HepG2 (cell line): ENCODE measurements around the gene SMARCA2. TPM values are rescaled to one million over a fixed set of nuclear protein-coding genes. Genes with fewer than 3 reads are reported as not detected.

Experiments used
- ATAC-seq: fragments of 200-7000 bp; cut with Tn5 transposase; 3 replicates; pipeline ENCODE4 v1.9.1; 2020; ENCODE audit warnings: mild to moderate bottlenecking, moderate library complexity
- BruUV-seq: library from RNA; stranded (reverse); fragments of 400-500 nt; replicated peaks from 2 replicates; lab custom pipeline; 2021; lab: Mats Ljungman, UMichigan
- CTCF ChIA-PET: fragments of 300-600 bp; formaldehyde crosslinking; extraction: SDS; loops from one replicate; lab custom pipeline; 2021; ENCODE audit warnings: low total read pairs, inconsistent platforms, low intra/inter-chr PET ratio; lab: Yijun Ruan, JAX
- POLR2A ChIA-PET: fragments of 350-600 bp; sonication (Branson Sonifier 250); formaldehyde crosslinking; loops from one replicate; lab custom pipeline; 2020; ENCODE audit warnings: antibody characterized with exemption, inconsistent platforms; lab: Yijun Ruan, JAX
- DNase-seq: peaks from one replicate; pipeline ENCODE4 v3.0.0-alpha.2; 2015; ENCODE audit warnings: low spot score
- FAIRE-seq: peaks from 3 replicates; lab custom pipeline; 2011; peaks lifted over from hg19 to GRCh38; lab: Jason Lieb, UNC
- H2AFZ ChIP-seq: one replicate; pipeline ENCODE4 v1.6.1; 2011; ENCODE audit warnings: low read length, inconsistent platforms
- H3K27ac ChIP-seq: fragments of 300-600 bp; 3 replicates; pipeline ENCODE4 v1.8.0; 2011; ENCODE audit warnings: mixed run types, mild to moderate bottlenecking, mixed read lengths, low read length, inconsistent platforms; ENCODE audit not compliant: insufficient read depth; ENCODE audit errors: extremely low read length
- H3K27me3 ChIP-seq, 2 experiments: fragments of 200-600 bp in 1 of 2; 2 replicates in 1 of 2; 3 replicates in 1 of 2; pipeline versions ENCODE4 v1.6.0 to v1.8.0; 2011; ENCODE audit warnings: low read length in 2 of 2, mild to moderate bottlenecking in 2 of 2, moderate library complexity in 2 of 2, inconsistent platforms in 1 of 2; ENCODE audit not compliant: insufficient read depth in 2 of 2, control insufficient read depth in 1 of 2
- H3K36me3 ChIP-seq, 2 experiments: fragments of 200-600 bp in 1 of 2; replicated peaks in 1 of 2; 2 replicates in 1 of 2; 3 replicates in 1 of 2; pipeline versions ENCODE4 v1.5.1 to v1.8.0; 2011; ENCODE audit warnings: low read length in 2 of 2, inconsistent platforms in 1 of 2; ENCODE audit not compliant: insufficient read depth in 2 of 2, control insufficient read depth in 1 of 2
- H3K4me1 ChIP-seq: 2 replicates; pipeline ENCODE4 v1.5.1; 2012; ENCODE audit warnings: low read length, inconsistent platforms; ENCODE audit not compliant: insufficient read depth
- H3K4me2 ChIP-seq: 2 replicates; pipeline ENCODE4 v1.6.0; 2011; ENCODE audit warnings: low read depth, low read length, inconsistent platforms
- H3K4me3 ChIP-seq, 3 experiments: fragments of 200-600 bp in 1 of 3; sonication (generic), shearing (Covaris generic) in 1 of 3; replicated peaks in 1 of 3; 2 replicates each; pipeline ENCODE4 v1.5.1; 2011 to 2016; ENCODE audit warnings: low read length in 3 of 3, inconsistent platforms in 2 of 3, low read depth in 2 of 3, mild to moderate bottlenecking in 2 of 3, control low read depth in 1 of 3, mixed read lengths in 1 of 3; ENCODE audit not compliant: insufficient read depth in 1 of 3
- H3K79me2 ChIP-seq: one replicate; pipeline ENCODE4 v1.6.1; 2011; ENCODE audit warnings: low read length, inconsistent platforms; ENCODE audit not compliant: insufficient read depth
- H3K9ac ChIP-seq: 2 replicates; pipeline ENCODE4 v1.6.0; 2011; ENCODE audit warnings: mild to moderate bottlenecking, low read depth, low read length, inconsistent platforms; ENCODE audit not compliant: insufficient read depth
- H3K9me3 ChIP-seq: 2 replicates; pipeline ENCODE4 v1.5.1; 2012; ENCODE audit warnings: mild to moderate bottlenecking, low read length
- H4K20me1 ChIP-seq: 2 replicates; pipeline ENCODE4 v1.6.0; 2011; ENCODE audit warnings: inconsistent platforms, mild to moderate bottlenecking, low read length, moderate library complexity; ENCODE audit not compliant: insufficient read depth
- ATF7-NPFF ChIP-seq: sonication (generic); formaldehyde crosslinking; IDR thresholded peaks from 2 replicates; pipeline ENCODE4 v1.8.1; 2023; ENCODE audit warnings: mild to moderate bottlenecking, low read depth, missing genetic modification reagents, moderate library complexity
- CHCHD3 ChIP-seq: sonication (generic); formaldehyde crosslinking; IDR thresholded peaks from 2 replicates; pipeline ENCODE4 v1.8.0; 2022; ENCODE audit warnings: mild to moderate bottlenecking, missing genetic modification reagents, moderate library complexity
- DR1 ChIP-seq: sonication (generic); formaldehyde crosslinking; IDR thresholded peaks from 2 replicates; pipeline ENCODE4 v1.8.0; 2021; ENCODE audit warnings: mild to moderate bottlenecking, missing genetic modification reagents, inconsistent platforms
- ELK4 ChIP-seq: sonication (generic); formaldehyde crosslinking; IDR thresholded peaks from 2 replicates; pipeline ENCODE4 v1.9.0; 2021; ENCODE audit warnings: missing genetic modification reagents, borderline replicate concordance
- HNF4A ChIP-seq: sonication (generic); formaldehyde crosslinking; IDR thresholded peaks from 2 replicates; pipeline ENCODE4 v1.4.0; 2020; ENCODE audit warnings: missing genetic modification reagents
- MLXIP ChIP-seq: sonication (generic); formaldehyde crosslinking; IDR thresholded peaks from 2 replicates; pipeline ENCODE4 v1.9.0; 2021; ENCODE audit warnings: missing genetic modification reagents, borderline replicate concordance
- NFKBIZ ChIP-seq: IDR thresholded peaks from 2 replicates; pipeline ENCODE4 v1.6.1; 2018; ENCODE audit warnings: missing genetic modification reagents, missing compliant biosample characterization
- POLR2AphosphoS2 ChIP-seq: IDR thresholded peaks from 2 replicates; pipeline ENCODE4 v1.6.1; 2011; ENCODE audit warnings: low read depth, low read length, improper control_type of control experiment
- RBFOX2 ChIP-seq: fragments of 200-400 bp; formaldehyde crosslinking; IDR thresholded peaks from 2 replicates; pipeline ENCODE4 v1.6.1; 2017; ENCODE audit warnings: low read depth, mild to moderate bottlenecking, low read length
- ZMAT5 ChIP-seq: sonication (generic); formaldehyde crosslinking; IDR thresholded peaks from 2 replicates; pipeline ENCODE4 v1.5.0; 2020; ENCODE audit warnings: mild to moderate bottlenecking, low read depth, missing genetic modification reagents, borderline replicate concordance
- ZNF816 ChIP-seq: sonication (generic); formaldehyde crosslinking; IDR thresholded peaks from 2 replicates; pipeline ENCODE4 v1.8.0; 2022; ENCODE audit warnings: missing genetic modification reagents, mild to moderate bottlenecking, borderline replicate concordance
- in situ Hi-C: cut with HindIII; loops from 2 replicates; pipeline ENCODE4 v1.10.0; 2017; ENCODE audit warnings: low pct_unique_long_range_greater_than_20kb; ENCODE audit not compliant: extremely low pct_ligation_motif_present
- intact Hi-C: fragments of 100-400 bp; cut with micrococcal nuclease; formaldehyde crosslinking; loops from one replicate; pipeline ENCODE4 v1.10.0; 2022; ENCODE audit not compliant: unreplicated experiment
- polyA plus RNA-seq, 8 experiments: library from polyadenylated mRNA; depleted of rRNA in 3 of 8; stranded (reverse) in 7 of 8; unstranded in 1 of 8; fragments of >200 nt; fragmentation: Illumina TruSeq in 4 of 8; extraction: Trizol in 4 of 8; gene quantifications; 2 replicates each; pipeline versions ENCODE4 v1.2.1 to v1.2.3, GENCODE V29; 2011 to 2016; ENCODE audit warnings: low read depth in 4 of 8, missing spikeins in 1 of 8, mixed read lengths in 1 of 8; ENCODE audit not compliant: insufficient read depth in 1 of 8
- total RNA-seq, 5 experiments: library from RNA; depleted of rRNA; stranded (reverse); fragments of >200 nt; fragmentation: Illumina TruSeq; extraction: Trizol; gene quantifications; 2 replicates each; pipeline ENCODE4 v1.2.3, GENCODE V29; 2016; ENCODE audit warnings: low read depth in 1 of 5

Gene SMARCA2
- total and polyA plus RNA-seq, 2 of the 13 experiments (the other 11 are each of a cell fraction or from before 2014, with no cell fraction given), result 22.5 to 23.7 TPM

- no peak for TF ChIP-seq RBFOX2
Measured at GRCh38 chr9:2208465-2208864, 193.3 kb downstream of the SMARCA2 start (continued).

GRCh38 chr9:2208991-2209390 lies 193.8 kb downstream of the SMARCA2 start:
- no peaks in the 10 kb centered on the region for H3K79me2 ChIP-seq
- no TSS peak for BruUV-seq

More at GRCh38 chr9:2208991-2209390, 193.8 kb downstream of the SMARCA2 start:
- no peak overlapping the region for H3K27ac ChIP-seq
- no peak overlapping the region for H3K4me3 ChIP-seq
- no peak overlapping the region for H2AFZ ChIP-seq
- no peaks in the 10 kb centered on the region for H3K9me3 ChIP-seq
- intact Hi-C loops (no loop called here), in situ Hi-C loops (no loop called here)
- FAIRE-seq (no peak), DNase-seq (no peak), ATAC-seq (no peak)
- no peaks in the 10 kb centered on the region for H3K36me3 ChIP-seq
- no peak for TF ChIP-seq MLXIP (CRISPR knock-in tag)
- TF ChIP-seq HNF4A (CRISPR knock-in tag), result no peak
- TF ChIP-seq DR1 (CRISPR knock-in tag), result no peak
- no peak for TF ChIP-seq ELK4 (CRISPR knock-in tag)
- TF ChIP-seq ZNF816 (CRISPR knock-in tag), result no peak
- no peak for TF ChIP-seq ATF7-NPFF (CRISPR knock-in tag)
- no peak for TF ChIP-seq ZMAT5 (CRISPR knock-in tag)
- no peak for TF ChIP-seq POLR2AphosphoS2
- no peak for TF ChIP-seq NFKBIZ
- no peak for TF ChIP-seq CHCHD3 (CRISPR knock-in tag)
- ChIA-PET CTCF (no interaction called here), POLR2A (no interaction called here)
- H3K4me1 ChIP-seq, result no peaks in the 10 kb centered on the region
- no peak overlapping the region for H3K4me2 ChIP-seq
- no peaks in the 10 kb centered on the region for H3K27me3 ChIP-seq
- no peak overlapping the region for H3K9ac ChIP-seq
- H4K20me1 ChIP-seq, result no peaks in the 10 kb centered on the region
